HEK293 (cell line): Measurements from ENCODE around the gene ADGRL1.
"Not testable (repeated sequence)": the region's sequence is repeated elsewhere in the genome, so short reads cannot be mapped to it uniquely, and the experiment has no call there.

Experiments used
- KLF10 ChIP-seq: fragments of 450-650 bp; IDR thresholded peaks from 2 replicates; pipeline ENCODE4 v1.5.1; 2018; ENCODE audit warnings: missing biosample characterization, mild to moderate bottlenecking, missing genetic modification characterization
- SCRT1 ChIP-seq: fragments of 450-650 bp; formaldehyde crosslinking; IDR thresholded peaks from 2 replicates; pipeline ENCODE4 v1.5.1; 2016; ENCODE audit warnings: missing biosample characterization, missing genetic modification characterization, borderline replicate concordance
- SP2 ChIP-seq: fragments of 450-650 bp; formaldehyde crosslinking; IDR thresholded peaks from 2 replicates; pipeline ENCODE4 v1.5.1; 2016; ENCODE audit warnings: missing biosample characterization, missing genetic modification characterization
- ZNF660 ChIP-seq: fragments of 450-650 bp; IDR thresholded peaks from 2 replicates; pipeline ENCODE4 v1.5.1; 2018; ENCODE audit warnings: missing biosample characterization, mild to moderate bottlenecking, missing genetic modification characterization
- TF ChIP-seq, protein P1 (sequence below): fragments of 450-650 bp; formaldehyde crosslinking; IDR thresholded peaks from 2 replicates; pipeline ENCODE4 v1.5.1; 2016; ENCODE audit warnings: missing biosample characterization, missing genetic modification characterization
- TF ChIP-seq, protein P2 (sequence below): fragments of 450-650 bp; formaldehyde crosslinking; IDR thresholded peaks from 2 replicates; pipeline ENCODE4 v1.5.1; 2016; ENCODE audit warnings: missing biosample characterization, missing genetic modification characterization

DNA sequence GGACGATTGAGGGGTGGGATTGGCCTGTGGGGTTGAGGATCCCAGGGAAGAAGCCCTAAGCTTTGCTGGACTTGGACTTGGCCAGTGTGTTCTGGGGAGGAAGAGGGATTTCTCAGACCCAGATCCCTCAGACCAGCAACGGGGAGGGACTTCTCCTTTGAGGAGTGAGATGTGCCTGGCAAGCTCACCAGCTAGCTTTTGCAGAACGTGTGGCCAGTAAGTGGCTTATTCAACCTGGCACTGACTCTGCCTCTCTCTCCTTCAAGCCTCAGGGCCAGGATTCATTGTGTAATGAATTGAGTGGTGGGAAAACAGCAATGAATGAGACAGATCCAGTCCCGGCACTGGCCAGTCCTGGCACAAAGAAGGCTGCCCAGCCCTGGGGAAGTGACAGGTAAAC is 11.9 kb upstream of the ADGRL1 start:
- TF ChIP-seq, protein P1, sequence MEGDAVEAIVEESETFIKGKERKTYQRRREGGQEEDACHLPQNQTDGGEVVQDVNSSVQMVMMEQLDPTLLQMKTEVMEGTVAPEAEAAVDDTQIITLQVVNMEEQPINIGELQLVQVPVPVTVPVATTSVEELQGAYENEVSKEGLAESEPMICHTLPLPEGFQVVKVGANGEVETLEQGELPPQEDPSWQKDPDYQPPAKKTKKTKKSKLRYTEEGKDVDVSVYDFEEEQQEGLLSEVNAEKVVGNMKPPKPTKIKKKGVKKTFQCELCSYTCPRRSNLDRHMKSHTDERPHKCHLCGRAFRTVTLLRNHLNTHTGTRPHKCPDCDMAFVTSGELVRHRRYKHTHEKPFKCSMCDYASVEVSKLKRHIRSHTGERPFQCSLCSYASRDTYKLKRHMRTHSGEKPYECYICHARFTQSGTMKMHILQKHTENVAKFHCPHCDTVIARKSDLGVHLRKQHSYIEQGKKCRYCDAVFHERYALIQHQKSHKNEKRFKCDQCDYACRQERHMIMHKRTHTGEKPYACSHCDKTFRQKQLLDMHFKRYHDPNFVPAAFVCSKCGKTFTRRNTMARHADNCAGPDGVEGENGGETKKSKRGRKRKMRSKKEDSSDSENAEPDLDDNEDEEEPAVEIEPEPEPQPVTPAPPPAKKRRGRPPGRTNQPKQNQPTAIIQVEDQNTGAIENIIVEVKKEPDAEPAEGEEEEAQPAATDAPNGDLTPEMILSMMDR (tag by site-specific recombination): not testable (repeated sequence)
- TF ChIP-seq SCRT1; ZNF660 (tag by site-specific recombination); KLF10 (tag by site-specific recombination); SP2 (tag by site-specific recombination): not testable (repeated sequence)
- TF ChIP-seq, protein P2, sequence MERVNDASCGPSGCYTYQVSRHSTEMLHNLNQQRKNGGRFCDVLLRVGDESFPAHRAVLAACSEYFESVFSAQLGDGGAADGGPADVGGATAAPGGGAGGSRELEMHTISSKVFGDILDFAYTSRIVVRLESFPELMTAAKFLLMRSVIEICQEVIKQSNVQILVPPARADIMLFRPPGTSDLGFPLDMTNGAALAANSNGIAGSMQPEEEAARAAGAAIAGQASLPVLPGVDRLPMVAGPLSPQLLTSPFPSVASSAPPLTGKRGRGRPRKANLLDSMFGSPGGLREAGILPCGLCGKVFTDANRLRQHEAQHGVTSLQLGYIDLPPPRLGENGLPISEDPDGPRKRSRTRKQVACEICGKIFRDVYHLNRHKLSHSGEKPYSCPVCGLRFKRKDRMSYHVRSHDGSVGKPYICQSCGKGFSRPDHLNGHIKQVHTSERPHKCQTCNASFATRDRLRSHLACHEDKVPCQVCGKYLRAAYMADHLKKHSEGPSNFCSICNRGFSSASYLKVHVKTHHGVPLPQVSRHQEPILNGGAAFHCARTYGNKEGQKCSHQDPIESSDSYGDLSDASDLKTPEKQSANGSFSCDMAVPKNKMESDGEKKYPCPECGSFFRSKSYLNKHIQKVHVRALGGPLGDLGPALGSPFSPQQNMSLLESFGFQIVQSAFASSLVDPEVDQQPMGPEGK (tag by site-specific recombination): not testable (repeated sequence)
